NCI-H82 treated with DMSO at 0.1 percent for 48 hours (cell line): ENCODE measurements around the gene C6orf47.

ENCODE experiments used
- DNase-seq: peaks from one replicate; lab custom pipeline; 2025; ENCODE audit not compliant: unreplicated experiment; lab: John Stamatoyannopoulos, UW

C6orf47 gene

GRCh38 chr6:31614684-31615578, 45.6 kb downstream of the C6orf47 start, which contains the start of gene AIF1:
Gene AIF1 (plus strand): TSS chr6:31615234. CDS start chr6:31615330, 96 bp downstream.
- DNase-seq, result no peak

DNA sequence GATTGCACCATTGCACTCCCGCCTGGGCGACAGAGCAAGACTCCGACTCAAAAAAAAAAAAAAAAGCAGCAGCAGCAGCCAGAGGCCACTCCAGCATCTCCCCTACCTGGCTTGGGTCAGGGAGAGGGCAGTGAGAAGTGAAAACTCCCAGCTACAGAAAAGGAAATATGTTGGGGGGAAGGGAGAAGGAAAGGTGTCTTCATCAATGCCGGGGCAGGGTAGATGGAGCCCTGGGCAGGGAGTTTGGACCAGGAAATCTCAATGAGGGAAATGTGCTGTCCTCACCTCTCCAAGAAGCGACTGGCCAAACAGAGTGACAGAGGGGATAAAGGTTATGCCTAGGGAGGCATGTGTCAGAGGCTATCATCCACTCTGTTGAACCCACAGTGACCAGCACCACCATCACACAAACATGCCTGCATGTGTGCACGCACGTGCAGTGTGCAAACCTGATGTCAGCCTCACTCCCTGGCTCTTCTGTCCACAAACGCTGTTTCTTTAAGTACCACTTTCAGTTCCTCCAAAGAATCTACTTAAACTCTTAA, 46.4 kb downstream of the C6orf47 start:
- DNase-seq, result no peak

DNA sequence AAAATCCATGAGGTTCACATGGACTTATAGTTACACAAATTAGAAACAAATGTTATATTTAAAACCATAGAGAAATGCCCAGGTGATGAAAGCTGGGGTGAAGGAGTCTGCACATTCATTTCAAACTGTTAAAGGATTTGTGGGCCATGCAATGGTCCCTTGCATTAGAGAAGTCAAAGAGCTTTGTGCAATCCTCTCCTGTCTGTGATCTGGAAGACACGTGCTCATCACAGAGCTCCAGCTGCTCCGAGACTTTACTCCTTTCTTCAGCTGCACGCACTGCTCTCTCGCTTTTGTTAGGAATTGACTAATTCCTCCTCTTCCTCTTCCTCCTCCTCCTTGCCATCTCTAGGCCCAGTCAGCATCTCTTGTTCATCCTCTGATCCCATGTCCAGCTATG, 49.6 kb downstream of the C6orf47 start:
- DNase-seq, result no peak

- DNase-seq, result no peak
Observed at GRCh38 chr6:31609519-31610406, 50.8 kb downstream of the C6orf47 start.
